WTC11 (cell line): ENCODE measurements around the gene KCNN1. TPM values are rescaled to one million over a fixed set of nuclear protein-coding genes. Genes with fewer than 3 reads are reported as not detected.
A peak's percentile ranks its signal among the peaks of the same experiment; 100 is the strongest.

Source experiments
- ATAC-seq: fragments of 200-7000 bp; cut with Tn5 transposase; 2 replicates; pipeline ENCODE4 v1.10.0; 2021; ENCODE audit warnings: mild to moderate bottlenecking, moderate library complexity
- CTCF ChIA-PET: fragments of 300-600 bp; sonication (Branson Sonifier 250); formaldehyde crosslinking; loops from one replicate; lab custom pipeline; 2021; ENCODE audit warnings: antibody characterized with exemption; lab: Charles Lee
- POLR2A ChIA-PET: fragments of 350-600 bp; sonication (Branson Sonifier 250); formaldehyde crosslinking; loops from one replicate; lab custom pipeline; 2021; ENCODE audit warnings: antibody characterized with exemption; lab: Charles Lee
- DNase-seq: peaks from one replicate; pipeline ENCODE4 v3.0.0; 2021; ENCODE audit warnings: low spot score
- H3K27ac Mint-ChIP-seq: 2 replicates; pipeline ENCODE4 v1.8.0; 2021; ENCODE audit warnings: mixed read lengths
- H3K27me3 Mint-ChIP-seq: 2 replicates; pipeline ENCODE4 v1.8.0; 2021; ENCODE audit warnings: low read depth, mild to moderate bottlenecking, moderate library complexity, mixed read lengths
- H3K36me3 Mint-ChIP-seq: 2 replicates; pipeline ENCODE4 v1.8.0; 2021; ENCODE audit warnings: mixed read lengths
- H3K4me1 Mint-ChIP-seq: 2 replicates; pipeline ENCODE4 v1.8.0; 2022; ENCODE audit warnings: mixed read lengths
- H3K4me3 Mint-ChIP-seq: 2 replicates; pipeline ENCODE4 v1.8.0; 2021; ENCODE audit warnings: mild to moderate bottlenecking, moderate library complexity, mixed read lengths
- H3K9me3 Mint-ChIP-seq: 2 replicates; pipeline ENCODE4 v1.8.0; 2021; ENCODE audit warnings: mixed read lengths
- CBFB ChIP-seq: sonication (generic); formaldehyde crosslinking; IDR thresholded peaks from 2 replicates; pipeline ENCODE4 v1.8.1; 2022; ENCODE audit warnings: mild to moderate bottlenecking, low read depth, missing genetic modification reagents
- CTCF ChIP-seq: fragments of 200-600 bp; IDR thresholded peaks from 2 replicates; pipeline ENCODE4 v1.8.0; 2022; ENCODE audit warnings: antibody characterized with exemption
- ELF4 ChIP-seq: sonication (generic); formaldehyde crosslinking; IDR thresholded peaks from 2 replicates; pipeline ENCODE4 v1.8.1; 2022; ENCODE audit warnings: low read depth, mild to moderate bottlenecking, moderate library complexity, missing genetic modification reagents
- ETV6 ChIP-seq: sonication (generic); formaldehyde crosslinking; IDR thresholded peaks from 2 replicates; pipeline ENCODE4 v1.8.1; 2022; ENCODE audit warnings: mild to moderate bottlenecking, missing genetic modification reagents
- FOXP1 ChIP-seq: sonication (generic); formaldehyde crosslinking; IDR thresholded peaks from 2 replicates; pipeline ENCODE4 v1.8.0; 2022; ENCODE audit warnings: missing genetic modification reagents, mild to moderate bottlenecking, moderate library complexity, borderline replicate concordance
- GABPB1 ChIP-seq: sonication (generic); formaldehyde crosslinking; IDR thresholded peaks from 2 replicates; pipeline ENCODE4 v1.8.1; 2023; ENCODE audit warnings: mild to moderate bottlenecking, missing genetic modification reagents
- GRHL2 ChIP-seq: fragments of 250-450 bp; sonication (Bioruptor Pico); IDR thresholded peaks from 2 replicates; pipeline ENCODE4 v1.8.0; 2022; ENCODE audit warnings: mild to moderate bottlenecking, moderate library complexity; ENCODE audit not compliant: insufficient replicate concordance, severe bottlenecking
- GTF2I ChIP-seq: fragments of 250-450 bp; sonication (Bioruptor Pico); conservative IDR thresholded peaks from 2 replicates; pipeline ENCODE4 v1.4.0; 2021; ENCODE audit warnings: mild to moderate bottlenecking
- NFE2L1 ChIP-seq: sonication (generic); formaldehyde crosslinking; IDR thresholded peaks from 2 replicates; pipeline ENCODE4 v1.8.1; 2023; ENCODE audit warnings: missing genetic modification reagents
- NR1H2 ChIP-seq: sonication (generic); formaldehyde crosslinking; IDR thresholded peaks from 2 replicates; pipeline ENCODE4 v1.9.0; 2021; ENCODE audit warnings: mild to moderate bottlenecking, moderate library complexity, missing genetic modification reagents
- NR3C1 ChIP-seq: sonication (generic); formaldehyde crosslinking; conservative IDR thresholded peaks from 2 replicates; pipeline ENCODE4 v1.8.1; 2023; ENCODE audit warnings: low read depth, mild to moderate bottlenecking, missing genetic modification reagents
- TEAD4 ChIP-seq: sonication (generic); formaldehyde crosslinking; IDR thresholded peaks from 2 replicates; pipeline ENCODE4 v1.8.0; 2022; ENCODE audit warnings: mild to moderate bottlenecking, missing genetic modification reagents
- TP53 ChIP-seq: sonication (generic); formaldehyde crosslinking; IDR thresholded peaks from 2 replicates; pipeline ENCODE4 v1.8.1; 2023; ENCODE audit warnings: mild to moderate bottlenecking, missing genetic modification reagents
- USF1 ChIP-seq: sonication (generic); formaldehyde crosslinking; IDR thresholded peaks from 2 replicates; pipeline ENCODE4 v1.8.0; 2022; ENCODE audit warnings: mild to moderate bottlenecking, missing genetic modification reagents
- ZNF219 ChIP-seq: sonication (generic); formaldehyde crosslinking; IDR thresholded peaks from 2 replicates; pipeline ENCODE4 v1.8.0; 2023; ENCODE audit warnings: missing genetic modification reagents, mild to moderate bottlenecking, borderline replicate concordance
- ZNF232 ChIP-seq: sonication (generic); formaldehyde crosslinking; IDR thresholded peaks from 2 replicates; pipeline ENCODE4 v1.8.0; 2022; ENCODE audit warnings: mild to moderate bottlenecking, missing genetic modification reagents
- ZNF396 ChIP-seq: fragments of 250-450 bp; sonication (Bioruptor Pico); IDR thresholded peaks from 2 replicates; pipeline ENCODE4 v1.8.0; 2021; ENCODE audit warnings: mild to moderate bottlenecking, moderate library complexity, borderline replicate concordance
- ZNF416 ChIP-seq: fragments of 250-450 bp; sonication (Bioruptor Pico); IDR thresholded peaks from 2 replicates; pipeline ENCODE4 v1.9.0; 2021; ENCODE audit warnings: mild to moderate bottlenecking, inconsistent platforms
- ZNF512 ChIP-seq: sonication (generic); formaldehyde crosslinking; IDR thresholded peaks from 2 replicates; pipeline ENCODE4 v1.8.1; 2022; ENCODE audit warnings: missing genetic modification reagents, borderline replicate concordance
- total RNA-seq: library from RNA; stranded (reverse); gene quantifications from 3 replicates; pipeline ENCODE4 v1.2.3, GENCODE V29; 2021
- TF ChIP-seq, protein P1 (sequence below): sonication (generic); formaldehyde crosslinking; IDR thresholded peaks from 2 replicates; pipeline ENCODE4 v1.8.0; 2022; ENCODE audit warnings: mild to moderate bottlenecking, missing genetic modification reagents
- TF ChIP-seq, protein P2 (sequence below): sonication (generic); formaldehyde crosslinking; IDR thresholded peaks from 2 replicates; pipeline ENCODE4 v1.8.1; 2022; ENCODE audit warnings: low read depth, missing genetic modification reagents, borderline replicate concordance
- TF ChIP-seq, protein P3 (sequence below): sonication (generic); formaldehyde crosslinking; IDR thresholded peaks from 2 replicates; pipeline ENCODE4 v1.8.0; 2023; ENCODE audit warnings: missing genetic modification reagents, mild to moderate bottlenecking, borderline replicate concordance

Gene KCNN1
- total RNA-seq, 1 experiment from 2014 or later = 15.3 TPM

DNA sequence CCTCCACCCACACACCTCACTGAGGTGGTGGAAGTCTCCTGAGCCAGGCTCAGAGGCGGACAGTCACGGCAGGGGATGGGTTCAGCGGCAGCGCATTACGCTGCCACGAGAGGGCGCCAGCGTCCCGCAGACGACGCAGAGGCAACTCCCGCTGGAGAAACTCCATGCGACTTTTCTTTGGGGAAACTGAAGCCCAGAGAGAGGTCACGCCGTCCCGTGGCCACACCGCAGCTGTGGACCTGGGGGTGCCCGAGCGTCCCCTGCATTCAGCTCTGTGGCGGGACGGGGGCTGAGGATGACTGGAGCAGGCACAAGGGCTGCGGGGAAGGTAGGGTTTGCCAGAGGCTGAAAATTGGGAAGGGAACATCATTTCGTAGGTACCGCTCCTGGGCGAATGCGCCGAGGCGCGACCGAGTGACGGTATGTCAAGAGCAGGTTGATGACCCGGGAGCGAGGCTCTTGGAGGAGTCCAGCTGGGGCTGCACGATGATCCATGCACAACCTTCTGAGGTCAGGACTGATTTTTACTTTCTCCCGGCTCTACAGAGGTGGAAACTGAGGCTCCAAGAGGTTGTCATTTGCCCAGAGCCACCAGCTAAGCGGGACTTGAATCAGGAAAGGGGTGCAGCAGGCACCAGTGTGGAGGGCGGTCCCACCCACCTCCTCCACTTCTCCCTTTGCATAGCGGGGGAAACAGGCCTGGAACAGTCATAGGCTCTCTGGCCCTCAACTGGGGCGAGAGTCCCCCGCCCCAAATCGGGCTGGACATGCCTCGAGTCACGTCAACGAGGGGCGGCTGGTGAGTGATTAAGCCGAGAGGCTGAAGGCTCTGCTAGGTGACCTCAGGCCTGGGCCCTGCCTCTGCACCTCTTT is 40.4 kb downstream of the KCNN1 start:
- H3K27ac Mint-ChIP-seq = peak overlapping the region; percentile 88; the same call in 1 of the 2 replicates
- DNase-seq = peak; percentile 88
- H3K4me1 Mint-ChIP-seq = peaks cover 6% of the 10 kb centered on the region; the same call in 1 of the 2 replicates
- peak overlapping the region; percentile 90 for H3K4me3 Mint-ChIP-seq
- peaks cover 3% of the 10 kb centered on the region for H3K9me3 Mint-ChIP-seq
- H3K36me3 Mint-ChIP-seq = peaks cover 3% of the 10 kb centered on the region
- POLR2A ChIA-PET = no interaction called here
- CTCF ChIA-PET = interaction anchor here (0.6 to 3.5 kb wide), 16 partner anchors 9 to 406 kb away, joined by 3 to 46 read pairs (median 4); partner anchors contain the start of genes CCDC124 and MAST3
- peaks cover 23% of the 10 kb centered on the region for H3K27me3 Mint-ChIP-seq
- ATAC-seq = peak; percentile 76
- no peak for TF ChIP-seq ZNF396 (CRISPR knock-in tag)
- no peak for TF ChIP-seq TEAD4
- TF ChIP-seq, protein P1, sequence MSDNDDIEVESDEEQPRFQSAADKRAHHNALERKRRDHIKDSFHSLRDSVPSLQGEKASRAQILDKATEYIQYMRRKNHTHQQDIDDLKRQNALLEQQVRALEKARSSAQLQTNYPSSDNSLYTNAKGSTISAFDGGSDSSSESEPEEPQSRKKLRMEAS (CRISPR knock-in tag) = peak; percentile 72
- no peak for TF ChIP-seq ZNF219
- TF ChIP-seq CTCF = peak; percentile 96
- no peak for TF ChIP-seq CBFB
- TF ChIP-seq NFE2L1 (CRISPR knock-in tag) = no peak
- TF ChIP-seq NR3C1 (CRISPR knock-in tag) = no peak
- TF ChIP-seq, protein P2, sequence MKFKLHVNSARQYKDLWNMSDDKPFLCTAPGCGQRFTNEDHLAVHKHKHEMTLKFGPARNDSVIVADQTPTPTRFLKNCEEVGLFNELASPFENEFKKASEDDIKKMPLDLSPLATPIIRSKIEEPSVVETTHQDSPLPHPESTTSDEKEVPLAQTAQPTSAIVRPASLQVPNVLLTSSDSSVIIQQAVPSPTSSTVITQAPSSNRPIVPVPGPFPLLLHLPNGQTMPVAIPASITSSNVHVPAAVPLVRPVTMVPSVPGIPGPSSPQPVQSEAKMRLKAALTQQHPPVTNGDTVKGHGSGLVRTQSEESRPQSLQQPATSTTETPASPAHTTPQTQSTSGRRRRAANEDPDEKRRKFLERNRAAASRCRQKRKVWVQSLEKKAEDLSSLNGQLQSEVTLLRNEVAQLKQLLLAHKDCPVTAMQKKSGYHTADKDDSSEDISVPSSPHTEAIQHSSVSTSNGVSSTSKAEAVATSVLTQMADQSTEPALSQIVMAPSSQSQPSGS (CRISPR knock-in tag) = no peak
- no peak for TF ChIP-seq ZNF232
- 0 out of 2 replicates have a peak, but pooled peaks have one; percentile 75 for TF ChIP-seq ETV6
- no peak for TF ChIP-seq ZNF512 (CRISPR knock-in tag)
- TF ChIP-seq GTF2I (CRISPR knock-in tag) = no peak
- TF ChIP-seq NR1H2 (CRISPR knock-in tag) = no peak
- no peak for TF ChIP-seq GRHL2 (CRISPR knock-in tag)
- TF ChIP-seq ZNF416 (CRISPR knock-in tag) = no peak
- TF ChIP-seq TP53 = no peak
- TF ChIP-seq USF1 (CRISPR knock-in tag) = no peak
- TF ChIP-seq FOXP1 = no peak
- TF ChIP-seq GABPB1 = no peak
- no peak for TF ChIP-seq ELF4 (CRISPR knock-in tag)
- TF ChIP-seq, protein P3, sequence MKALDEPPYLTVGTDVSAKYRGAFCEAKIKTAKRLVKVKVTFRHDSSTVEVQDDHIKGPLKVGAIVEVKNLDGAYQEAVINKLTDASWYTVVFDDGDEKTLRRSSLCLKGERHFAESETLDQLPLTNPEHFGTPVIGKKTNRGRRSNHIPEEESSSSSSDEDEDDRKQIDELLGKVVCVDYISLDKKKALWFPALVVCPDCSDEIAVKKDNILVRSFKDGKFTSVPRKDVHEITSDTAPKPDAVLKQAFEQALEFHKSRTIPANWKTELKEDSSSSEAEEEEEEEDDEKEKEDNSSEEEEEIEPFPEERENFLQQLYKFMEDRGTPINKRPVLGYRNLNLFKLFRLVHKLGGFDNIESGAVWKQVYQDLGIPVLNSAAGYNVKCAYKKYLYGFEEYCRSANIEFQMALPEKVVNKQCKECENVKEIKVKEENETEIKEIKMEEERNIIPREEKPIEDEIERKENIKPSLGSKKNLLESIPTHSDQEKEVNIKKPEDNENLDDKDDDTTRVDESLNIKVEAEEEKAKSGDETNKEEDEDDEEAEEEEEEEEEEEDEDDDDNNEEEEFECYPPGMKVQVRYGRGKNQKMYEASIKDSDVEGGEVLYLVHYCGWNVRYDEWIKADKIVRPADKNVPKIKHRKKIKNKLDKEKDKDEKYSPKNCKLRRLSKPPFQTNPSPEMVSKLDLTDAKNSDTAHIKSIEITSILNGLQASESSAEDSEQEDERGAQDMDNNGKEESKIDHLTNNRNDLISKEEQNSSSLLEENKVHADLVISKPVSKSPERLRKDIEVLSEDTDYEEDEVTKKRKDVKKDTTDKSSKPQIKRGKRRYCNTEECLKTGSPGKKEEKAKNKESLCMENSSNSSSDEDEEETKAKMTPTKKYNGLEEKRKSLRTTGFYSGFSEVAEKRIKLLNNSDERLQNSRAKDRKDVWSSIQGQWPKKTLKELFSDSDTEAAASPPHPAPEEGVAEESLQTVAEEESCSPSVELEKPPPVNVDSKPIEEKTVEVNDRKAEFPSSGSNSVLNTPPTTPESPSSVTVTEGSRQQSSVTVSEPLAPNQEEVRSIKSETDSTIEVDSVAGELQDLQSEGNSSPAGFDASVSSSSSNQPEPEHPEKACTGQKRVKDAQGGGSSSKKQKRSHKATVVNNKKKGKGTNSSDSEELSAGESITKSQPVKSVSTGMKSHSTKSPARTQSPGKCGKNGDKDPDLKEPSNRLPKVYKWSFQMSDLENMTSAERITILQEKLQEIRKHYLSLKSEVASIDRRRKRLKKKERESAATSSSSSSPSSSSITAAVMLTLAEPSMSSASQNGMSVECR = peak; percentile 49; the same call in 1 of the 2 replicates
